ENCODE measurements around the gene TRIM27. TPM values are rescaled to one million over a fixed set of nuclear protein-coding genes. Genes with fewer than 3 reads are reported as not detected.

TRIM27 gene
- total and polyA plus RNA-seq, 10 of the 15 experiments (the other 5 are each of a cell fraction or from before 2014, with no cell fraction given), result 18.5 to 74.7 (median 58.0) TPM

DNA sequence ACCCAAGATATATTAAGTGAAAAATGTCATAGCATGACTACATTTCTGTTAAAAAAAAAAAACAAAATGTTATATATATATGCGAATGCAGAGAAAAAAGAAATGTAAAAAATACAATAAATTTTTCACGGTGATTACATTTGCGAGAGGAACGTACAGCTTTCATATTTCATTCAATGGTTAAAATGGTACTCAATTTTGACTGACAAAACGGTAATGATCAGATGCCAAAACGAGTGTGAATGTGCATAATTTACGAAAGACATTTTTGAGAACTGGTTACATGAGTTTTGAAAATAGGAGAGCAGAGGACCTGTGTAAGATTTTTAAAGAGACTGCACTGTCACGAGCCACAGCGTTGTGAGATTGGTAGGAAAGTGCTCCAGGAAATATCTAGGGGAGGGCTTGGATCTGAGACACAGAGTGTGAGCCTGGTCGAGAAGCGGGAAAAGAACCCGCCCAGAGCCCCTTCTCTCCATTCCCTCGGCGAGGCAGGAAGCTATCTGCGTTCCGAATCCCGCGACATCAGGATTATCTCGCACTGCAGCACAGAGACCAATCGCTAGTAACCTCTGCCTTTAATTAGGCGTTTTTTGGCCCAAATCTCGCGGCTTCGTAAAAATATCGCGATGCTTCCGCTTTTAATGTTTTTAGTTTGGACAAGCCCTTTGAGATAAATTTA is 28.5 kb downstream of the TRIM27 start (continued):
- TF ChIP-seq, protein P1, sequence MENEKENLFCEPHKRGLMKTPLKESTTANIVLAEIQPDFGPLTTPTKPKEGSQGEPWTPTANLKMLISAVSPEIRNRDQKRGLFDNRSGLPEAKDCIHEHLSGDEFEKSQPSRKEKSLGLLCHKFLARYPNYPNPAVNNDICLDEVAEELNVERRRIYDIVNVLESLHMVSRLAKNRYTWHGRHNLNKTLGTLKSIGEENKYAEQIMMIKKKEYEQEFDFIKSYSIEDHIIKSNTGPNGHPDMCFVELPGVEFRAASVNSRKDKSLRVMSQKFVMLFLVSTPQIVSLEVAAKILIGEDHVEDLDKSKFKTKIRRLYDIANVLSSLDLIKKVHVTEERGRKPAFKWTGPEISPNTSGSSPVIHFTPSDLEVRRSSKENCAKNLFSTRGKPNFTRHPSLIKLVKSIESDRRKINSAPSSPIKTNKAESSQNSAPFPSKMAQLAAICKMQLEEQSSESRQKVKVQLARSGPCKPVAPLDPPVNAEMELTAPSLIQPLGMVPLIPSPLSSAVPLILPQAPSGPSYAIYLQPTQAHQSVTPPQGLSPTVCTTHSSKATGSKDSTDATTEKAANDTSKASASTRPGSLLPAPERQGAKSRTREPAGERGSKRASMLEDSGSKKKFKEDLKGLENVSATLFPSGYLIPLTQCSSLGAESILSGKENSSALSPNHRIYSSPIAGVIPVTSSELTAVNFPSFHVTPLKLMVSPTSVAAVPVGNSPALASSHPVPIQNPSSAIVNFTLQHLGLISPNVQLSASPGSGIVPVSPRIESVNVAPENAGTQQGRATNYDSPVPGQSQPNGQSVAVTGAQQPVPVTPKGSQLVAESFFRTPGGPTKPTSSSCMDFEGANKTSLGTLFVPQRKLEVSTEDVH (IDR thresholded peaks at IDR 0.05; ENCODE audit: low read depth, partially characterized antibody), result peak; percentile 30
- peak; percentile 88 for TF ChIP-seq BRCA1 (IDR thresholded peaks at IDR 0.05; ENCODE audit: low read depth, low read length)
- TF ChIP-seq, protein P2, sequence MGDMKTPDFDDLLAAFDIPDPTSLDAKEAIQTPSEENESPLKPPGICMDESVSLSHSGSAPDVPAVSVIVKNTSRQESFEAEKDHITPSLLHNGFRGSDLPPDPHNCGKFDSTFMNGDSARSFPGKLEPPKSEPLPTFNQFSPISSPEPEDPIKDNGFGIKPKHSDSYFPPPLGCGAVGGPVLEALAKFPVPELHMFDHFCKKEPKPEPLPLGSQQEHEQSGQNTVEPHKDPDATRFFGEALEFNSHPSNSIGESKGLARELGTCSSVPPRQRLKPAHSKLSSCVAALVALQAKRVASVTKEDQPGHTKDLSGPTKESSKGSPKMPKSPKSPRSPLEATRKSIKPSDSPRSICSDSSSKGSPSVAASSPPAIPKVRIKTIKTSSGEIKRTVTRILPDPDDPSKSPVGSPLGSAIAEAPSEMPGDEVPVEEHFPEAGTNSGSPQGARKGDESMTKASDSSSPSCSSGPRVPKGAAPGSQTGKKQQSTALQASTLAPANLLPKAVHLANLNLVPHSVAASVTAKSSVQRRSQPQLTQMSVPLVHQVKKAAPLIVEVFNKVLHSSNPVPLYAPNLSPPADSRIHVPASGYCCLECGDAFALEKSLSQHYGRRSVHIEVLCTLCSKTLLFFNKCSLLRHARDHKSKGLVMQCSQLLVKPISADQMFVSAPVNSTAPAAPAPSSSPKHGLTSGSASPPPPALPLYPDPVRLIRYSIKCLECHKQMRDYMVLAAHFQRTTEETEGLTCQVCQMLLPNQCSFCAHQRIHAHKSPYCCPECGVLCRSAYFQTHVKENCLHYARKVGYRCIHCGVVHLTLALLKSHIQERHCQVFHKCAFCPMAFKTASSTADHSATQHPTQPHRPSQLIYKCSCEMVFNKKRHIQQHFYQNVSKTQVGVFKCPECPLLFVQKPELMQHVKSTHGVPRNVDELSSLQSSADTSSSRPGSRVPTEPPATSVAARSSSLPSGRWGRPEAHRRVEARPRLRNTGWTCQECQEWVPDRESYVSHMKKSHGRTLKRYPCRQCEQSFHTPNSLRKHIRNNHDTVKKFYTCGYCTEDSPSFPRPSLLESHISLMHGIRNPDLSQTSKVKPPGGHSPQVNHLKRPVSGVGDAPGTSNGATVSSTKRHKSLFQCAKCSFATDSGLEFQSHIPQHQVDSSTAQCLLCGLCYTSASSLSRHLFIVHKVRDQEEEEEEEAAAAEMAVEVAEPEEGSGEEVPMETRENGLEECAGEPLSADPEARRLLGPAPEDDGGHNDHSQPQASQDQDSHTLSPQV (IDR thresholded peaks at IDR 0.05), result no peak
- TF ChIP-seq RELA (IDR thresholded peaks at IDR 0.05; ENCODE audit: borderline replicate concordance, partially characterized antibody), result no peak
- TF ChIP-seq SMARCA5 (IDR thresholded peaks at IDR 0.05), result 0 out of 2 replicates have a peak, but pooled peaks have one; percentile 10
- 0 out of 2 replicates have a peak, but pooled peaks have one; percentile 58 for TF ChIP-seq PML (IDR thresholded peaks at IDR 0.05; ENCODE audit: low read length)
- no peak for TF ChIP-seq RUNX3 (IDR thresholded peaks at IDR 0.05; ENCODE audit: low read length)
- no peak for TF ChIP-seq CEBPB (IDR thresholded peaks at IDR 0.05; ENCODE audit: borderline replicate concordance in 1 of 2, low read depth in 2 of 2, low read length in 2 of 2)
- no peak for TF ChIP-seq MEF2B (IDR thresholded peaks at IDR 0.05; ENCODE audit: partially characterized antibody, poor library complexity, severe bottlenecking)
- TF ChIP-seq CREM (IDR thresholded peaks at IDR 0.05; ENCODE audit: low read depth), result 0 out of 2 replicates have a peak, but pooled peaks have one; percentile 36
- TF ChIP-seq, protein P3, sequence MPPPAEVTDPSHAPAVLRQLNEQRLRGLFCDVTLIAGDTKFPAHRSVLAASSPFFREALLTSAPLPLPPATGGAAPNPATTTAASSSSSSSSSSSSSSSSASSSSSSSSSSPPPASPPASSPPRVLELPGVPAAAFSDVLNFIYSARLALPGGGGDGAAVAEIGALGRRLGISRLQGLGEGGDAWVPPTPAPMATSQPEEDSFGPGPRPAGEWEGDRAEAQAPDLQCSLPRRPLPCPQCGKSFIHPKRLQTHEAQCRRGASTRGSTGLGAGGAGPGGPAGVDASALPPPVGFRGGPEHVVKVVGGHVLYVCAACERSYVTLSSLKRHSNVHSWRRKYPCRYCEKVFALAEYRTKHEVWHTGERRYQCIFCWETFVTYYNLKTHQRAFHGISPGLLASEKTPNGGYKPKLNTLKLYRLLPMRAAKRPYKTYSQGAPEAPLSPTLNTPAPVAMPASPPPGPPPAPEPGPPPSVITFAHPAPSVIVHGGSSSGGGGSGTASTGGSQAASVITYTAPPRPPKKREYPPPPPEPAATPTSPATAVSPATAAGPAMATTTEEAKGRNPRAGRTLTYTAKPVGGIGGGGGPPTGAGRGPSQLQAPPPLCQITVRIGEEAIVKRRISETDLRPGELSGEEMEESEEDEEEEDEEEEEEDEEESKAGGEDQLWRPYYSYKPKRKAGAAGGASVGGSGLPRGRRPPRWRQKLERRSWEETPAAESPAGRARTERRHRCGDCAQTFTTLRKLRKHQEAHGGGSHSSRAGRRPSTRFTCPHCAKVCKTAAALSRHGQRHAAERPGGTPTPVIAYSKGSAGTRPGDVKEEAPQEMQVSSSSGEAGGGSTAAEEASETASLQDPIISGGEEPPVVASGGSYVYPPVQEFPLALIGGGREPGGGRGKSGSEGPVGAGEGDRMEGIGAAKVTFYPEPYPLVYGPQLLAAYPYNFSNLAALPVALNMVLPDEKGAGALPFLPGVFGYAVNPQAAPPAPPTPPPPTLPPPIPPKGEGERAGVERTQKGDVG (CRISPR knock-in tag; IDR thresholded peaks at IDR 0.05), result no peak
- TF ChIP-seq ESRRA (IDR thresholded peaks at IDR 0.05; ENCODE audit: low read length), result no peak
- TF ChIP-seq TCF3 (IDR thresholded peaks at IDR 0.05; ENCODE audit: borderline replicate concordance, insufficient read depth, low read depth, low read length), result no peak
- TF ChIP-seq HCFC1 (IDR thresholded peaks at IDR 0.05; ENCODE audit: low read length), result no peak; the same call in 1 of the 2 replicates
- peak; percentile 70; the same call in 2 of the 3 replicates for TF ChIP-seq POU2F2 (IDR thresholded peaks at IDR 0.05; ENCODE audit: borderline replicate concordance, low read depth, low read length)
- no peak for TF ChIP-seq MTA3 (IDR thresholded peaks at IDR 0.05; ENCODE audit: borderline replicate concordance, low read length)
- TF ChIP-seq CHD2 (IDR thresholded peaks at IDR 0.05; ENCODE audit: borderline replicate concordance, low read depth, low read length), result peak; percentile 98
